Measurements from ENCODE around the gene TANC1. TPM values are rescaled to one million over a fixed set of nuclear protein-coding genes. Genes with fewer than 3 reads are reported as not detected.

Gene TANC1
- total RNA-seq, 4 donors from 2014 or later = 27.1 to 57.4 (median 55.1) TPM

DNA sequence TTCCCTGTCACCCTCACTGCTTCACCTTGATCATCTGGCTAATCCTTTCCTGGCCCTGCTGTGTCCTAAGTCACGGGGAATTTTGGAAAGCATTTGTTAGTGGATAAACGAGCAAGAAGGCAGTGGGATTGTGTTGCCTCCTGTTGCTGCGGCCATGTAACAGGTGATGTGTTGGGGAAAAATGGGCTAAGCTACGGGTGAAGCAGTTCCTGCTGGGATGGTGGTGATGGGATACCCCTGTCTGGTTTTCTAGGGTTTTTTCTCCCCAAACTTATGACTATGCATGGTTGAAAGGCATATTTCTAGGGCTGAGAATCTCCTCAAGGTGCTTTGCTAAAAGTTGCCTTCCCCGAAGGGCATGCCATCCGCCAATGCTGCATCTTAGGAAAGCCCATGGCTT is 249.9 kb downstream of the TANC1 start:
- H3K36me3 ChIP-seq = peaks cover 0 to 70% (median 0%) of the 10 kb centered on the region in 3 donors
- TF ChIP-seq POLR2A (IDR thresholded peaks at IDR 0.05) = no peak
- TF ChIP-seq, protein P1, sequence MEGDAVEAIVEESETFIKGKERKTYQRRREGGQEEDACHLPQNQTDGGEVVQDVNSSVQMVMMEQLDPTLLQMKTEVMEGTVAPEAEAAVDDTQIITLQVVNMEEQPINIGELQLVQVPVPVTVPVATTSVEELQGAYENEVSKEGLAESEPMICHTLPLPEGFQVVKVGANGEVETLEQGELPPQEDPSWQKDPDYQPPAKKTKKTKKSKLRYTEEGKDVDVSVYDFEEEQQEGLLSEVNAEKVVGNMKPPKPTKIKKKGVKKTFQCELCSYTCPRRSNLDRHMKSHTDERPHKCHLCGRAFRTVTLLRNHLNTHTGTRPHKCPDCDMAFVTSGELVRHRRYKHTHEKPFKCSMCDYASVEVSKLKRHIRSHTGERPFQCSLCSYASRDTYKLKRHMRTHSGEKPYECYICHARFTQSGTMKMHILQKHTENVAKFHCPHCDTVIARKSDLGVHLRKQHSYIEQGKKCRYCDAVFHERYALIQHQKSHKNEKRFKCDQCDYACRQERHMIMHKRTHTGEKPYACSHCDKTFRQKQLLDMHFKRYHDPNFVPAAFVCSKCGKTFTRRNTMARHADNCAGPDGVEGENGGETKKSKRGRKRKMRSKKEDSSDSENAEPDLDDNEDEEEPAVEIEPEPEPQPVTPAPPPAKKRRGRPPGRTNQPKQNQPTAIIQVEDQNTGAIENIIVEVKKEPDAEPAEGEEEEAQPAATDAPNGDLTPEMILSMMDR (IDR thresholded peaks at IDR 0.05) = no peak
- no peaks in the 10 kb centered on the region for H3K9me3 ChIP-seq
- no peak overlapping the region for H3K4me3 ChIP-seq
- no peaks in the 10 kb centered on the region for H3K27me3 ChIP-seq
- no peak for DNase-seq
- H3K27ac ChIP-seq = no peak overlapping the region
- H3K4me1 ChIP-seq = no peaks in the 10 kb centered on the region

DNA sequence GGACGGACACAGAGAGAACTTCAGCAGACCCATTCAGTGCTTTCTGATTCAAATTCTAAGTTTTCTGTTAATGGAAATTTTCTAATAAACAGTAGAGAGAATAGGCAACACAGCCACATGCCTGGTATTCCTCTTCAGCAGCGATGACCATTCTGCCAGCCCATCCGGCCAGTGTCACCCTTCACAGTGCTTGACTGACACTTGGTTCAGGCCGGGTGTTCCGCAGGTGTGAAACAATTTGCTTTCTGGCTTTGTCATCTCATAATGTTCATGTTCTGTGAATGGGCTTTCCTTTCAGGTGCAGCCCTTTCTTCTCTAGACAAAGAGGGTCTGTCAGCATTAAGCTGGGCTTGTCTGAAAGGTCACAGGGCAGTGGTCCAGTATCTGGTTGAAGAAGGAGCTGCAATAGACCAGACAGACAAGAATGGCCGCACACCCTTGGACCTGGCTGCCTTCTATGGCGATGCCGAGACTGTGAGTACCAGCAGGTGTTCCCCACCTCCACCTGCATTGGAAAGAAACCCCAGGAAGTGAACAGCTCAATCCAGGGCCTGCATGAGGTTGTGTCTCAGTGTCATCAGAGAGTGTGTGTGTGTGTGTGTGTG is 251.1 kb downstream of the TANC1 start:
- H3K4me3 ChIP-seq = no peak overlapping the region
- no peaks in the 10 kb centered on the region for H3K27me3 ChIP-seq
- peaks cover 0 to 77% (median 0%) of the 10 kb centered on the region in 3 donors for H3K36me3 ChIP-seq
- H3K4me1 ChIP-seq = no peaks in the 10 kb centered on the region
- no peak for DNase-seq
- H3K9me3 ChIP-seq = no peaks in the 10 kb centered on the region
- H3K27ac ChIP-seq = no peak overlapping the region
- TF ChIP-seq POLR2A (IDR thresholded peaks at IDR 0.05) = no peak
- TF ChIP-seq, protein P1 (IDR thresholded peaks at IDR 0.05) = no peak

DNA sequence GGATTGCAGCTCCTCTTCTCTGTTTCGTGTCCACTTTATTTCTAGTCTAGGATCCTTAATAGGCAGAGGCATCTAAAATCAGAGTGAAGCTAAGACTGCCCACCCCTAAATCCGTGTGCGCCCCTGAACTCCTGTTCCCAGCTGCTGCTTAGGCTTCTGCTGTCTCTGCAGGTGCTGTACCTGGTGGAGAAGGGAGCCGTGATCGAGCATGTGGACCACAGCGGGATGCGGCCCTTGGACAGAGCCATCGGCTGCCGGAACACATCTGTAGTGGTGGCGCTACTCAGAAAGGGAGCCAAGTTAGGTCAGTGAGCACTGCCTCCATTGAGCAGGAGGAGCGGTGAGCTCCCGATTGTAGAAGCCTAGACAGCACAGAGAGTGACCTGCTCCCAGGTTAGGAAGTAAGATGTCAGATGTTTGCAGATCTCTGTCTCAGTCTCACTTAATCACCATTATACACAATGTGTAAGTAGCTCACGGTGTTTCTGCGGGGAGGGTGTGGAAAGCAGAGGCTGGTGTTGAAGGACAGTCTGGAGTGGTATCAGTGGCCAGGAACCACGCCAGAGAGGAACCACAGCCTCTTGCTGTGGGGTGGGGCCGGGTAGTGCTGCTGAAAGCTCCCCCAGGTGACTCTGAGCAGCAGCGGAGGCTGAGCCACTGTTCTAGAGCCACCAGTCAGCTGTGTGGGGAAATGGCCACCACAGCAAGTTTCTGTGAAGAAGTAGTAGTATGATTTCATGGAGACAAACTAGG is 255.8 kb downstream of the TANC1 start:
- Histone ChIP-seq H3K36me3 (peaks cover 0 to 71% (median 0%) of the 10 kb centered on the region in 3 donors), H3K27me3 (no peaks in the 10 kb centered on the region), H3K27ac (no peak overlapping the region), H3K4me3 (no peak overlapping the region), H3K9me3 (no peaks in the 10 kb centered on the region), H3K4me1 (no peaks in the 10 kb centered on the region)
- DNase-seq = no peak
- TF ChIP-seq POLR2A (IDR thresholded peaks at IDR 0.05) = no peak
- TF ChIP-seq, protein P1 (IDR thresholded peaks at IDR 0.05) = no peak

DNA sequence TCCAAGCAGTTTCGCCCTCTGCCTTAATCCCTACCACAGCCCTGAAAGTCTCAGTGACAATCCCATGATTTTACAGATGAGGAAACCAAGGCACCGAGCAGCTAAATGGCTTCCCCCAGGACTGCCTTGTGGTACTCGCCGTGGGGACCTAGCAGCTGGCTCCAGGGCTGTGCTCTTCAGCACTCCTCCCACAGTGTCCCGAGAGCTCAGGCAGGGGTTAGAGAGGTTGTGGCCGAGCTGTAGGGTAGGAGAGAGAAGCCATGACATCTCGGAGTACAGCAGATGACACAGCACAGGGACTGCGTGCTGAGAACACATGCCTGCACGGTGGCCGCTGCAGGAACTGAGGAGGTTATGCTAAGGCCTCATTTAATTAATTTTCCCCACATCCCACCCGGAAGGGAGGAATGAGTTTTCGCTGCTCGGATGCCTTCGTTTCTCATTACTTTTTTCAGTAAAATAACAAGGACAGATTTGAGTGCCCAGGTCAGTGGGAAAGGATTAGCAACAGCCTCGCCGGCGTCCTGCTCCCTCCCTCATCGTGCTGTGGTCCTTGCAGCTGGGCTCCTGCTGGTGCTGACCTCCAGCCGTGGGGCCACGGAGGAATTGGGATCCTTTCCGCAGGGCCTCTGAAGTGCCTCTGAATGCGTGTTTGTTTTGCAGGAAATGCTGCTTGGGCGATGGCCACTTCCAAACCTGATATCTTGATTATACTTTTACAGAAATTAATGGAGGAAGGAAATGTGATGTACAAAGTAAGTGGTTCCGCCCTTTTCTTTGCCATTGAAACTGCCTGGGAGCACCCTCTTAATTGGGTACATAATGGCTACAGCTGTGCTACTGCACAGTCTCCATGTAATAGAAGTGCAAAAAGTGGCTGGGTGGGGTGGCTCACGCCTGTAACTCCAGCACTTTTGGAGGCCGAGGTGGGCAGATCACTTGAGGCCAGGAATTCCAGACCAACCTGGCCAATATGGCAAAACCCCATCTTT is 256.9 kb downstream of the TANC1 start:
- Histone ChIP-seq H3K27ac (no peak overlapping the region), H3K27me3 (no peaks in the 10 kb centered on the region), H3K4me3 (no peak overlapping the region), H3K4me1 (no peaks in the 10 kb centered on the region), H3K9me3 (no peaks in the 10 kb centered on the region), H3K36me3 (peaks cover 0 to 73% (median 0%) of the 10 kb centered on the region in 3 donors)
- no peak for DNase-seq
- TF ChIP-seq, protein P1 (IDR thresholded peaks at IDR 0.05) = no peak
- no peak for TF ChIP-seq POLR2A (IDR thresholded peaks at IDR 0.05)

DNA sequence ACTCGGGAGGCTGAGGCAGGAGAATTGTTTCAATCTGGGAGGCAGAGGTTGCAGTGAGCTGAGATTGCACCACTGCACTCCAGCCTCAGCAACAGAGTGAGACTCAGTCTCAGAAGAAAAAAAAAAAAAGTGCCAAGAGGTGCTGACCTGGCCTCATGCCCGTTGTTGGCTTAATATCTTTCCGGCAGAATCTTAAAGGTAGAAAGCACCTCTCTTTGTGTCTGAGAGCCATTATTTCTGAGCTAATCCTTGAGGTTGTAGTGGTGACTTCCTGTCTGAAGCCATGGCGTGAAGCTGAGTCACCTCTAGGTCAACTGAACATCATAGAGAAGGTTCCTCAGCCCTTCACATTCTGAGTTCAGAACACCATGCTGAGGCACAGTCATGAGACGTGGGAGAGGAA is 257.6 kb downstream of the TANC1 start:
- H3K9me3 ChIP-seq = no peaks in the 10 kb centered on the region
- no peaks in the 10 kb centered on the region for H3K27me3 ChIP-seq
- H3K36me3 ChIP-seq = peaks cover 0 to 73% (median 0%) of the 10 kb centered on the region in 3 donors
- no peak overlapping the region for H3K27ac ChIP-seq
- H3K4me3 ChIP-seq = no peak overlapping the region
- H3K4me1 ChIP-seq = no peaks in the 10 kb centered on the region
- no peak for DNase-seq
- TF ChIP-seq, protein P1 (IDR thresholded peaks at IDR 0.05) = no peak
- TF ChIP-seq POLR2A (IDR thresholded peaks at IDR 0.05) = no peak
